Mesodermal cell (in vitro differentiated cells): ENCODE results near the gene SSX7.

ENCODE experiments used
- H3K27ac ChIP-seq: 2 replicates; pipeline ENCODE4 v1.7.0; 2013; ENCODE audit warnings: mild to moderate bottlenecking, low read depth, low read length, moderate library complexity; ENCODE audit not compliant: severe bottlenecking
- H3K36me3 ChIP-seq: 2 replicates; pipeline ENCODE4 v1.7.1; 2013; ENCODE audit warnings: mild to moderate bottlenecking, low read length, moderate library complexity; ENCODE audit not compliant: control insufficient read depth, insufficient read depth
- H3K4me1 ChIP-seq: one replicate; pipeline ENCODE4 v1.7.1; 2013; ENCODE audit warnings: mild to moderate bottlenecking, low read length; ENCODE audit not compliant: insufficient read depth, control insufficient read depth, poor library complexity, severe bottlenecking
- H3K4me3 ChIP-seq: 2 replicates; pipeline ENCODE4 v1.7.0; 2013; ENCODE audit warnings: low read length, control low read depth, mild to moderate bottlenecking; ENCODE audit not compliant: insufficient read depth, poor library complexity, severe bottlenecking; ENCODE audit errors: extremely low read depth
- H3K9me3 ChIP-seq: 2 replicates; pipeline ENCODE4 v1.7.1; 2013; ENCODE audit warnings: mild to moderate bottlenecking, low read length, moderate library complexity; ENCODE audit not compliant: control insufficient read depth
- WGBS, 2 experiments: methylation state at CpG; one replicate each; pipeline ENCODE4 v1.1.5; 2013; ENCODE audit warnings: missing lambda C conversion rate in 2 of 2; ENCODE audit not compliant: insufficient coverage in 2 of 2; 5-methylcytosine and 5-hydroxymethylcytosine counted together

Gene SSX7

GRCh38 chrX:52594658-52595057 is 60.0 kb downstream of the SSX7 start:
- WGBS, 2 experiments, result 100% methylated on average over 2 to 4 of the region's 6 CpGs
- no peaks in the 10 kb centered on the region for H3K36me3 ChIP-seq

More at GRCh38 chrX:52594658-52595057, 60.0 kb downstream of the SSX7 start:
- H3K4me1 ChIP-seq, result no peaks in the 10 kb centered on the region
- no peaks in the 10 kb centered on the region for H3K9me3 ChIP-seq
- H3K4me3 ChIP-seq, result no peak overlapping the region
- H3K27ac ChIP-seq, result no peak overlapping the region
